ENCODE results near the gene ATG10. TPM values are rescaled to one million over a fixed set of nuclear protein-coding genes. Genes with fewer than 3 reads are reported as not detected.

ATG10 gene
- total RNA-seq, 1 experiment from 2014 or later, result 12.2 TPM

- TF ChIP-seq PRDM15 (CRISPR knock-in tag; IDR thresholded peaks at IDR 0.05) (no peak), ETV6 (CRISPR knock-in tag; IDR thresholded peaks at IDR 0.05) (no peak), HMGXB4 (CRISPR knock-in tag; IDR thresholded peaks at IDR 0.05) (no peak), HMGA2 (CRISPR knock-in tag; IDR thresholded peaks at IDR 0.05) (no peak), ZSCAN18 (CRISPR knock-in tag; IDR thresholded peaks at IDR 0.05) (no peak)
Observed at GRCh38 chr5:82106207-82106606, 134.4 kb downstream of the ATG10 start (continued).

- TF ChIP-seq SP1 (CRISPR knock-in tag; conservative IDR thresholded peaks at IDR 0.05), result no peak
- TF ChIP-seq TEAD4 (CRISPR knock-in tag; IDR thresholded peaks at IDR 0.05), result no peak
- TF ChIP-seq E2F1 (CRISPR knock-in tag; IDR thresholded peaks at IDR 0.05), result no peak
- no peak for TF ChIP-seq MYBL2 (CRISPR knock-in tag; IDR thresholded peaks at IDR 0.05)
- no peak for TF ChIP-seq STAT6 (CRISPR knock-in tag; conservative IDR thresholded peaks at IDR 0.05; ENCODE audit: low read depth)
- no peak for TF ChIP-seq ATF6 (CRISPR knock-in tag; IDR thresholded peaks at IDR 0.05)
- no peak for TF ChIP-seq PRRX2 (CRISPR knock-in tag; IDR thresholded peaks at IDR 0.05)
- TF ChIP-seq ZNF396 (CRISPR knock-in tag; IDR thresholded peaks at IDR 0.05; ENCODE audit: borderline replicate concordance), result no peak
- TF ChIP-seq ZNF138 (CRISPR knock-in tag; conservative IDR thresholded peaks at IDR 0.05), result no peak
- TF ChIP-seq EMX1 (CRISPR knock-in tag; IDR thresholded peaks at IDR 0.05), result no peak
- no peaks in the 10 kb centered on the region for H3K27me3 Mint-ChIP-seq (ENCODE audit: low read depth)
- H3K36me3 Mint-ChIP-seq, result no peaks in the 10 kb centered on the region
- peak overlapping the region; percentile 76 for H3K27ac Mint-ChIP-seq
- no peak for DNase-seq (ENCODE audit: low spot score)
- ATAC-seq, result peak; percentile 39
- peaks cover 25% of the 10 kb centered on the region for H3K4me1 Mint-ChIP-seq
- CTCF ChIA-PET, result interaction anchor here (0.9 to 2.3 kb wide), 7 partner anchors 8 to 250 kb away, joined by 3 to 29 read pairs (median 5); no protein-coding TSS in a partner anchor
- 0 out of 2 replicates have a peak overlapping the region, but pooled peaks have one; percentile 4 for H3K4me3 Mint-ChIP-seq
- no peaks in the 10 kb centered on the region for H3K9me3 Mint-ChIP-seq
- POLR2A ChIA-PET, result interaction anchor here (0.5 kb wide), 1 partner anchor 70 kb away, joined by 6 read pairs; no protein-coding TSS in a partner anchor
Observed at GRCh38 chr5:82106756-82107155, 134.9 kb downstream of the ATG10 start.

All from WTC11 (cell line).